Fibroblast of villous mesenchyme (primary cell): ENCODE measurements around the gene WFDC9. TPM values are rescaled to one million over a fixed set of nuclear protein-coding genes. Genes with fewer than 3 reads are reported as not detected.
"Not testable (repeated sequence)": the region's sequence is repeated elsewhere in the genome, so short reads cannot be mapped to it uniquely, and the experiment has no call there.

Experiments
- DNase-seq: peaks from one replicate; pipeline ENCODE4 v3.0.0-alpha.2; 2010; ENCODE audit warnings: low read depth
- H3K4me3 ChIP-seq: 2 replicates; pipeline ENCODE4 v1.5.1; 2011; ENCODE audit warnings: low read depth, mild to moderate bottlenecking, low read length
- CTCF ChIP-seq: IDR thresholded peaks from 2 replicates; pipeline ENCODE4 v1.5.1; 2012; ENCODE audit warnings: low read depth, mild to moderate bottlenecking, low read length; ENCODE audit not compliant: insufficient read depth
- small RNA-seq: library from RNA; depleted of rRNA; stranded (forward); fragments of <200 nt; gene quantifications from one replicate; pipeline ENCODE3, GENCODE V24; 2012
- total RNA-seq: library from RNA; depleted of rRNA; stranded (reverse); fragments of >200 nt; gene quantifications from 2 replicates; pipeline ENCODE4 v1.2.3, GENCODE V29; 2012

WFDC9 gene
- total RNA-seq, 1 donor, result not detected

- TF ChIP-seq CTCF, result no peak
- DNase-seq, result no peak
- H3K4me3 ChIP-seq, result no peak overlapping the region
These were observed 52.9 kb downstream of the WFDC9 start for GRCh38 chr20:45578231-45578630.

- H3K4me3 ChIP-seq, result no peak overlapping the region
- no peak for TF ChIP-seq CTCF
- DNase-seq, result peak; percentile 16
These were observed 54.1 kb downstream of the WFDC9 start for GRCh38 chr20:45576995-45577394.

GRCh38 chr20:45575931-45576330 is 55.2 kb downstream of the WFDC9 start:
- no peak for TF ChIP-seq CTCF
- DNase-seq, result no peak
- no peak overlapping the region for H3K4me3 ChIP-seq

- H3K4me3 ChIP-seq, DNase-seq: not testable (repeated sequence)
These were observed 61.4 kb downstream of the WFDC9 start for GRCh38 chr20:45569650-45570049.

- no peak for DNase-seq
- no peak for TF ChIP-seq CTCF
These were observed 66.3 kb downstream of the WFDC9 start for GRCh38 chr20:45564760-45565276.

More at GRCh38 chr20:45564760-45565276, 66.3 kb downstream of the WFDC9 start:
- no peak overlapping the region for H3K4me3 ChIP-seq

Small RNA genes lying within 50 kb of the gene (small RNA-seq; reads per million reads assigned to genes)
- not detected for gene RNA5SP485

Other genes with a start within 250 kb of the WFDC9 start
- 9.9 and 11.3 TPM in 2 replicates for gene DBNDD2, start 223.0 kb downstream of the WFDC9 start, total RNA-seq
- 27.7 and 28.1 TPM in 2 replicates for gene PIGT, start 215.1 kb downstream of the WFDC9 start, total RNA-seq
- gene WFDC2, start 161.5 kb downstream of the WFDC9 start, total RNA-seq, result not detected in 2 replicates
- not detected in 2 replicates for gene SPINT3, start 115.7 kb downstream of the WFDC9 start, total RNA-seq
- not detected in 2 replicates for gene WFDC6, start 91.8 kb downstream of the WFDC9 start, total RNA-seq
- not detected in 2 replicates for gene EPPIN, start 83.9 kb downstream of the WFDC9 start, total RNA-seq
- not detected in 2 replicates for gene WFDC8, start 52.0 kb downstream of the WFDC9 start, total RNA-seq
- gene WFDC10A, start 1.5 kb downstream of the WFDC9 start, total RNA-seq, result not detected in 2 replicates
- not detected in 2 replicates for gene WFDC11, start 39.0 kb upstream of the WFDC9 start, total RNA-seq
- not detected in 2 replicates for gene WFDC13, start 70.8 kb upstream of the WFDC9 start, total RNA-seq
- not detected in 2 replicates for gene WFDC10B, start 73.7 kb upstream of the WFDC9 start, total RNA-seq
- not detected in 2 replicates for gene SPINT4, start 91.1 kb upstream of the WFDC9 start, total RNA-seq
- 0.43 TPM in 1 of 2 replicates, not detected in the other for gene WFDC3, start 160.6 kb upstream of the WFDC9 start, total RNA-seq
- 9.5 and 12.6 TPM in 2 replicates for gene DNTTIP1, start 160.7 kb upstream of the WFDC9 start, total RNA-seq
- 13.5 and 26.3 TPM in 2 replicates for gene UBE2C, start 181.4 kb upstream of the WFDC9 start, total RNA-seq
- gene TNNC2, start 196.0 kb upstream of the WFDC9 start, total RNA-seq, result 0.32 and 0.43 TPM in 2 replicates
- gene SNX21, start 202.5 kb upstream of the WFDC9 start, total RNA-seq, result 50.5 and 60.9 TPM in 2 replicates
- gene ACOT8, start 226.1 kb upstream of the WFDC9 start, total RNA-seq, result 36.7 and 43.5 TPM in 2 replicates
- 3.2 and 5.6 TPM in 2 replicates for gene ZSWIM3, start 226.3 kb upstream of the WFDC9 start, total RNA-seq
- gene ZSWIM1, start 249.9 kb upstream of the WFDC9 start, total RNA-seq, result 8.1 and 9.1 TPM in 2 replicates